SH-SY5Y (cell line): ENCODE data around the gene PIWIL1.

Experiments
- GATA2 ChIP-seq: IDR thresholded peaks from 2 replicates; pipeline ENCODE4 v1.6.1; 2011; ENCODE audit warnings: mild to moderate bottlenecking, low read depth, low read length
- GATA3 ChIP-seq: IDR thresholded peaks from 2 replicates; pipeline ENCODE4 v1.6.1; 2011; ENCODE audit warnings: low read depth, mild to moderate bottlenecking, low read length, moderate library complexity

- TF ChIP-seq GATA3 (no peak), GATA2 (no peak)
Measured at GRCh38 chr12:130342842-130343241, 5.2 kb downstream of the PIWIL1 start.
